HEK293 (cell line): ENCODE measurements around the gene TSHZ3.

Source experiments
- CTCF ChIP-seq: fragments of 450-650 bp; formaldehyde crosslinking; IDR thresholded peaks from 2 replicates; pipeline ENCODE4 v1.5.1; 2016; ENCODE audit warnings: missing biosample characterization, missing genetic modification characterization
- PBX3 ChIP-seq: sonication (generic); formaldehyde crosslinking; IDR thresholded peaks from 2 replicates; pipeline ENCODE4 v1.8.1; 2022; ENCODE audit warnings: mild to moderate bottlenecking, moderate library complexity, missing genetic modification reagents
- REST ChIP-seq: fragments of 450-650 bp; formaldehyde crosslinking; IDR thresholded peaks from 2 replicates; pipeline ENCODE4 v1.5.1; 2016; ENCODE audit warnings: missing biosample characterization, missing genetic modification characterization
- ZBTB21 ChIP-seq: fragments of 450-650 bp; formaldehyde crosslinking; IDR thresholded peaks from 2 replicates; pipeline ENCODE4 v1.5.1; 2017; ENCODE audit warnings: missing biosample characterization, missing genetic modification characterization
- ZNF274 ChIP-seq, 2 experiments: fragments of 200-500 bp in 1 of 2; fragments of 450-650 bp in 1 of 2; sonication (Bioruptor generic) in 1 of 2; formaldehyde crosslinking in 1 of 2; IDR thresholded peaks; 2 replicates each; pipeline versions ENCODE4 v1.5.1 to v1.6.1; 2014 to 2016; ENCODE audit warnings: borderline replicate concordance in 1 of 2, inconsistent platforms in 1 of 2, low read length in 1 of 2, missing biosample characterization in 1 of 2, missing genetic modification characterization in 1 of 2
- ZNF335 ChIP-seq: fragments of 450-650 bp; formaldehyde crosslinking; conservative IDR thresholded peaks from 2 replicates; pipeline ENCODE4 v1.5.1; 2016; ENCODE audit warnings: missing biosample characterization, missing genetic modification characterization
- ZNF626 ChIP-seq: fragments of 450-650 bp; sonication (Bioruptor Pico); formaldehyde crosslinking; IDR thresholded peaks from 2 replicates; pipeline ENCODE4 v1.5.1; 2018; ENCODE audit warnings: missing biosample characterization, missing genetic modification characterization, inconsistent platforms
- ZNF660 ChIP-seq: fragments of 450-650 bp; IDR thresholded peaks from 2 replicates; pipeline ENCODE4 v1.5.1; 2018; ENCODE audit warnings: missing biosample characterization, mild to moderate bottlenecking, missing genetic modification characterization

GRCh38 chr19:31346184-31347059, 2.8 kb downstream of the TSHZ3 start:
- TF ChIP-seq ZNF274 (IDR thresholded peaks at IDR 0.05; ENCODE audit: low read length) (no peak), ZNF274 (tag by site-specific recombination; IDR thresholded peaks at IDR 0.05; ENCODE audit: borderline replicate concordance) (no peak), CTCF (no peak), ZNF626 (tag by site-specific recombination) (no peak), ZBTB21 (tag by site-specific recombination) (no peak), REST (tag by site-specific recombination) (no peak), PBX3 (CRISPR knock-in tag) (no peak), ZNF335 (tag by site-specific recombination) (no peak), ZNF660 (tag by site-specific recombination) (no peak)
